GM18511 (cell line): Measurements from ENCODE around the gene RADX.
A peak's percentile ranks its signal among the peaks of the same experiment; 100 is the strongest.
"Not testable (repeated sequence)": the region's sequence is repeated elsewhere in the genome, so short reads cannot be mapped to it uniquely, and the experiment has no call there.

Experiments
- ATAC-seq: cut with Tn5 transposase; IDR thresholded peaks from one replicate; pipeline ENCODE4 v1.9.1; 2021; ENCODE audit warnings: mild to moderate bottlenecking, moderate library complexity; ENCODE audit not compliant: unreplicated experiment

Gene RADX

GRCh38 chrX:106611679-106612392, at the start of gene RADX:
Gene RADX, plus strand, starts transcription at chrX:106611978. Its CDS starts 103 bp downstream, at chrX:106612081.
- peak; percentile 96 for ATAC-seq

DNA sequence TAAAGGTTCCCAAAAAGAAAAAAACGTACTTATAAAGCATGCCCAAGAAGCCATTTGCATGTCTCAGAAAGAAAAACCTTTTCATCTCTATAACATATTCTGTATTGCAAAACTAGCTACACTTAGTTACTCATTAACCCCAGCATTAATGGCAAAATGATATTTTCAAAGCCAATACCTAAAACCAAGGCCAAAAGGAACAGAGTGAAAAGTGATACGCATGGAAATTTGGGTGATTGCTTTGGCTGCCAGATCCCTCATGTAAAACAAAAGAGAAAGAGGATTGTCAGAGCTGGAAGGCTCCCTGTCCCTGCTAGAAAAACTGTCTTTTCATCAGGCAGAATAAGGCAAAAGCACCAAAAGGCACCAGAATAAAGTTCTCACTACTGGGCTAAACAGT, 46.8 kb upstream of the RADX start:
- no peak for ATAC-seq

- ATAC-seq: no peak
Measured at GRCh38 chrX:106566362-106566761, 45.4 kb upstream of the RADX start.

DNA sequence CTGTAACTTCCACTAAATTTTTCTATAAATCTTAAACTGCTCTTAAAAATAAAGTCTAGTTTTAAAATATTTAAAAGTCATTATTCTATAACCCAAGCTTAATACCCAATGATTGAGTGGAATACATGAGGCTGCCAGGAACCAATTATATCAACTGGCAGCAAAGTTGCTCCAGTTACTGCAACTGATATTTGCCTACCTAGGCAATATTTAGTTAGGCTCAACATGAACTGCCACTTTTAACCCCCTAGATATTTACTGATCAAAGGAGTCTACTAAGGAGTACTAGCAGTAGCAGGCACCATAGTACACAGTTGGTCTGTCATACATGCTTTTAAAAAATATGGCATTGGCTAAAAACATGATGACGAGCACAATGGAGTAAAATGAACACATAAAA, 29.9 kb upstream of the RADX start:
- ATAC-seq: no peak

GRCh38 chrX:106585478-106585877, 26.3 kb upstream of the RADX start:
- ATAC-seq: no peak

- no peak for ATAC-seq
Measured at GRCh38 chrX:106588801-106589200, 23.0 kb upstream of the RADX start.

DNA sequence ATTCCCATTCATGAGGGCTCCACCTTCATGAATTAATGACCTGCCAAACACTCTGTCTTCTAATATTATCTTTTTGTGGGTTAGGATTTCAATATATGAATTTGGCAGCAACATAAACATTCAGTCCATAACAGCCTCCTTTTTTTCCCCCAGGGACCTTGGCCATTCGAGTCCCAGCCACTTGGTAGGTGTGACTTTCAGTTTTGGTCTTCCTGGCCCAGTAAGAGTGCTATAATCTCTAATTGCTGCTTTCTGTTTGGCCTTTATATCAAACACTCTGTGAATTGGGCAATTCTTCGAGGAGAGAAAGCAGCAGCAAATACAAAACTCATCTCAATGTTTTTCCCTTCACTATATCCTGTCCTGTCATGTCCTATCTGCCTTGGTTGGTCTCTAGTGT, 12.4 kb upstream of the RADX start:
- peak; percentile 73 for ATAC-seq

DNA sequence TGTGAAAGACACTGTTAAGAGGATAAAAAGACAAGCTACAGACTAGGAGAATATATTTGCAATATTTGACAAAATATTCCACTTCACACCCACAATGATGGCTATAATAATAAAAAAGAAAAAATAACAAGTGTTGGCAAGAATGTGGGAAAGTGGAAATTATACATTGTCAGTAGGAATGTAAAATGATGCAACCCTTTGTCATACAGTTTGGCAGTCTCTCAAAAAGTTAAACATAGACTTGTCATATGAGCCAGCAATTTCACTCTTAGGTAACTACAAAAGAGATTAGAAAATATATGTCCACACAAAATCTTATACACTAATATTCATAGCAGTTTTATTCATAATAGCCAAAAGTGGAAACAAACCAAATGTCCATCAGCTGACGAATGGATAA, 5.2 kb upstream of the RADX start:
- no peak for ATAC-seq

DNA sequence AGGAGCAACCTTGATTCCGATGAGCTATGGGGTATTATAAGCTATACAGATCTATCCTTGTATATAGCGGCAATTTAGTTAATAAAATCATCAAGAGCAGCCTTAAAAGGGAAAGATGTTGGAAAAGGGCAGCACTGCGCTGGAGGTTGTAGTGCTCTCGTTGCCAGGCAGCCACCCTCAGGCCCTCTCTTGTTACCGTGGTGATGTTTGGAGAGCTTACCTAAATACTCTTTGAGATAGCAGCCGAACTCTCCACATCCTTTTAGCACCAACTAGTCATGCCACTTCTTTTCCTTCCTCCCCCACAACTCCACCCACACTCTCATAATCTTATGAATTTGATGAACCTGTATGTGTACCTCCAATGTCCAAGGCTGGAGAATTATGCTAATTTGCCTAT, 3.8 kb upstream of the RADX start:
- no peak for ATAC-seq

- ATAC-seq: peak; percentile 19
Measured at GRCh38 chrX:106611317-106611678, 480 bp upstream of the RADX start.

- peak; percentile 25 for ATAC-seq
Measured at GRCh38 chrX:106612393-106612763, 600 bp downstream of the RADX start.

DNA sequence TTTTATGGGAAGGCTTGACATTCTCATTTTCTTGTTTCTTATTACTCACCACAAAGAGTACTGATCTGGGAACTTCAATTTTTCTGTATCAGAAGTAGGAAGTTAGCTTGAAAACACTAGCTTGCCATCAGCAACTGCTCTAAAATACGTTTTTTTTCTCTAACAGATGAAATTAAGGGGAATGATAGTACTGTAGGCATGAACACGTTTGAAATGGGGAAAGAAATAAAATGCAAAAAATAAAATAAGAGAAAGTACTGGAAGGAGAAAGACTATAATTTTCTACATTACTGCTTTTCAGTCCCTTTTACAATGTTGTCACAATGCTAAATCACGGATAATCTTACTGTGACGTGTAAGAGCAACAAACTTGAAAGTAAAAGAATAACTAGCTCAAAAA, 1.5 kb downstream of the RADX start:
- ATAC-seq: no peak

DNA sequence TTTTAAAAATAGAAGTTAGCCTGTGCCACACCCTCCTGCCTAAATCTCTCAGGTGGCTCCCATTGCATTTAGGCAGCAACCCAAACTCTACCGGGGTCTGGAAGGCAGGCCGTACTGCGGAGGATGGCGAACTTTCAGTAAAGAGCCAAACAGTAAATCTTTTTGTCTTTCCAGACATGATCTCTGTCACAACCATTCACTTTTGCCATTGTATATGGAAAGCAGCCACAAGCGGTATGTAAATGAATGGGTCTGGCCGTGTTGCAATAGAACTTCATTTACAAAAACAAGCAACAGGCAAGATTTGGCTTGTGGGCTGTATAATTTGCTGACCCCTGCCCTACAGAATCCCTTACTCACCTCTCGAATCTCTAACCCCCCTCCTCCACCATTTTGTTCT, 3.3 kb downstream of the RADX start:
- no peak for ATAC-seq

DNA sequence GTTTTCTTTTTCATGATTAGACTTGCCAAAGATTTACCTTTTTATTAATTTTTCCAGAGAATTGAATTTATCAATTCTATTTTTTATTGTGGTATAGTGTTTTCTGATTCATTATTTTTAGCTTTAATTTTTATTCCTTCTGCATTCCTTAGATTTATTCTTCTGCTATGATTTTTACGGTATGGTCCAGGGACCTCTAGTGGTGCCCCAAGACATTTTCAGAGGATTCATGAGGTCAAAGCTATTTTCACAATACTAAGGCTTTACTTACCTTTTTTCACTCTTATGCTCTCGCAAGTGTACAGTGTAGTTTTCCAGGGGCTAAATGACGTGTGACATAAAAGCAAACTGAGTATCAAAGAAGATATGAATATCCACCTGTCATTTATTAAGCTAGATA, 8.0 kb downstream of the RADX start:
- peak; percentile 58 for ATAC-seq

DNA sequence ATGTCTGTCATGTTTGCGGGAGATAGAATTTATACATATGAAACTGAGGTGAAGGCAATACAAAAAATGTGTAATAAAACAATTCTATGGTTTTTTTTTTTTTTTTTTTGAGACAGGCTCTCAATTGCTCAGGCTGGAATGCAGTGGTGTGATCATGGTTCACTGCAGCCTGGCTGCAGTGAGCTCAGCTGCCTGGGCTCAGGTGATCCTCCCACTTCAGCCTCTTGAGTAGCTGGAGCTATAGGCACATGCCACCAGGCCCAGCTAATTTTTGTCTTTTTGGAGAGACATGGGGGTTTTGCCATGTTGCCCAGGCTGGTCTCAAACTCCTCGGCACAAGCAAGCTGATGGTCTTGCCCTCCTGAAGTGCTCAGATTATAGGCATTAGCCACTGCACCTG, 10.1 kb downstream of the RADX start:
- ATAC-seq: no peak

GRCh38 chrX:106626789-106627188, 15.0 kb downstream of the RADX start:
- ATAC-seq: no peak

GRCh38 chrX:106631615-106632014, 19.8 kb downstream of the RADX start:
- no peak for ATAC-seq

GRCh38 chrX:106649523-106650428, 38.0 kb downstream of the RADX start:
- peak; percentile 99 for ATAC-seq

DNA sequence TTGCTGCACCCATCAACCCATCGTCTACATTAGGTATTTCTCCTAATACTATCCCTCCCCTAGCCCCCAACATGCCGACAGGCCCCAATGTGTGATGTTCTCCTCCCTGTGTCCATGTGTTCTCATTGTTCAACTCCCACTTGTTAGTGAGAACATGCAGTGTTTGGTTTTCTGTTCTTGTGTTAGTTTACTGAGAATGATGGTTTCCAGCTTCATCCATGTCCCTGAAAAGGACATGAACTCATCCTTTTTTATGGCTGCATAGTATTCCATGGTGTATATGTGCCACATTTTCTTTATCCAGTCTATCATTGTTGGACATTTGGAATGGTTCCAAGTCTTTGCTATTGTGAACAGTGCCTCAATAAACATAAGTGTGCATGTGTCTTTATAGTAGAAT, 41.8 kb downstream of the RADX start:
- ATAC-seq: not testable (repeated sequence)

DNA sequence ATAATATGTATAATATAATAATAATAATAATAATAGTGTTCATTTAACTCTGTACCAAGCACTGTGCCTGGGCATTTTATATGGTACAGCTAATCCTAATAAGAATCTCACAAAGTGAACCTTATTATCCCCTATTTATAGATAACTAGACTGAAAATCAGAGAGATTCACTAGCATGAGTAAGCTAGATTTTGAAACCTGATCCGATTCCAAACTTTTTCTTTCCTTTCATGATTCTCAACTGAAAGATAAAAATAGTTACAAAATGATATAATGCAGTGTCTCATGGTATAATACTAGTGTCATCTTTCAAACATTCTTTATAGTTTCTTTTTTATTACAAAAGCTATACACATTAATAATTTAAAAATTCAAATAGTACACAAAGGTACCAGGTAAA, 58.9 kb downstream of the RADX start:
- no peak for ATAC-seq

GRCh38 chrX:106672527-106672926, 60.7 kb downstream of the RADX start:
- no peak for ATAC-seq

- no peak for ATAC-seq
Measured at GRCh38 chrX:106680716-106681115, 68.9 kb downstream of the RADX start.
